Measurements from ENCODE around the gene LMX1A. TPM values are rescaled to one million over a fixed set of nuclear protein-coding genes. Genes with fewer than 3 reads are reported as not detected.
A peak's percentile ranks its signal among the peaks of the same experiment; 100 is the strongest.

LMX1A gene
- polyA plus RNA-seq, 1 donor (not counting 4 experiments of a cell fraction or from before 2014, with no cell fraction given) = not detected

GRCh38 chr1:165381745-165382505, 25.4 kb upstream of the LMX1A start:
- H3K9ac ChIP-seq (ENCODE audit: control insufficient read depth, extremely low read depth, insufficient read depth, low read length) = no peak overlapping the region
- H3K9me1 ChIP-seq (ENCODE audit: control insufficient read depth, extremely low read depth, insufficient read depth, low read length) = no peaks in the 10 kb centered on the region
- DNase-seq (ENCODE audit: low read depth, low spot score) = no peak
- H3K27me3 ChIP-seq (ENCODE audit: control insufficient read depth, extremely low read depth, insufficient read depth, low read length) = peaks cover 55% of the 10 kb centered on the region
- no peak overlapping the region for H3K4me2 ChIP-seq (ENCODE audit: control insufficient read depth, extremely low read depth, insufficient read depth, low read depth, low read length)
- no peak for FAIRE-seq
- no peaks in the 10 kb centered on the region for H4K20me1 ChIP-seq (ENCODE audit: control insufficient read depth, extremely low read depth, insufficient read depth, low read length)
- no peak for TF ChIP-seq CTCF (optimal IDR thresholded peaks at IDR 0.05 in 1 of 3, IDR thresholded peaks at IDR 0.05 in 1 of 3, conservative IDR thresholded peaks at IDR 0.05 in 1 of 3; ENCODE audit: extremely low read depth in 1 of 3, insufficient read depth in 2 of 3, low read length in 3 of 3)
- no peak for TF ChIP-seq EZH2 (IDR thresholded peaks at IDR 0.05; ENCODE audit: low read length)
- H3K79me2 ChIP-seq (ENCODE audit: control insufficient read depth, insufficient read depth, low read length) = no peaks in the 10 kb centered on the region
- H3K4me1 ChIP-seq (ENCODE audit: control insufficient read depth, extremely low read depth, insufficient read depth, low read length) = peaks cover 3% of the 10 kb centered on the region
- H3K36me3 ChIP-seq (ENCODE audit: control insufficient read depth in 2 of 2, extremely low read depth in 1 of 2, insufficient read depth in 2 of 2, low read length in 2 of 2) = no peaks in the 10 kb centered on the region
- H3K27ac ChIP-seq (ENCODE audit: control insufficient read depth, insufficient read depth, low read length) = no peak overlapping the region
- no peak overlapping the region for H3K4me3 ChIP-seq (ENCODE audit: control insufficient read depth in 2 of 3, extremely low read depth in 1 of 3, insufficient read depth in 2 of 3, low read depth in 1 of 3, low read length in 3 of 3)
- no peak overlapping the region for H2AFZ ChIP-seq (ENCODE audit: control insufficient read depth, low read length)
- no peaks in the 10 kb centered on the region for H3K9me3 ChIP-seq (ENCODE audit: control insufficient read depth, low read depth, low read length)
- dilution Hi-C loops (cut with MboI; ENCODE audit: extremely low pct_ligation_motif_present, low sequenced_read_pairs) = no loop called here

DNA sequence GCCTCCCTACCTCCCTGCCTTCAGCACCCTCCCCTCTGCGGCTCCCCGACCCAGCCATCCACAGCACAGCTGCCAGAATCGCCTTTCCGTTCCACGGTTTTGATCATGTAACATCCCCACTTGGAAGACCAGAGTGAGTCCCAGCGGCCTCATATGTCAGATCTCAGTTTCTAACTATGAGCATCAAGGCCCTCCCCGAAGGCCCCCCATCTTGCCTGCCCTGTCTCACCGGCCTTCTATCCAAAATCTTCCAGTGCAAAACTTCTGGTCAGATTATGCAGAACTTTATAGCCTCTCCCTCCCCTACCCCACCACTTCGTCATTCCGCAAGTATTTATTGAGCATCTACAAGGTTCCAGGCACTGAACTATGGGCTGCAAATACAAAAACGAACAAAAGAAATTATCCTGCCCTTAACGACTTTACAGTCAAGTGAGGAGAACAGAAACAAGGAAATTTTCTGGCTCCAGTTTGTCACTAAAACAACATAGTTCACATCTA, 20.3 kb upstream of the LMX1A start:
- H3K4me3 ChIP-seq (ENCODE audit: control insufficient read depth in 2 of 3, extremely low read depth in 1 of 3, insufficient read depth in 2 of 3, low read depth in 1 of 3, low read length in 3 of 3) = no peak overlapping the region
- DNase-seq (ENCODE audit: low read depth, low spot score) (no peak), FAIRE-seq (no peak)
- peaks cover 2% of the 10 kb centered on the region for H3K4me1 ChIP-seq (ENCODE audit: control insufficient read depth, extremely low read depth, insufficient read depth, low read length)
- no peak overlapping the region for H3K9ac ChIP-seq (ENCODE audit: control insufficient read depth, extremely low read depth, insufficient read depth, low read length)
- no peaks in the 10 kb centered on the region for H3K79me2 ChIP-seq (ENCODE audit: control insufficient read depth, insufficient read depth, low read length)
- no peaks in the 10 kb centered on the region for H3K36me3 ChIP-seq (ENCODE audit: control insufficient read depth in 2 of 2, extremely low read depth in 1 of 2, insufficient read depth in 2 of 2, low read length in 2 of 2)
- peaks cover 60% of the 10 kb centered on the region for H3K27me3 ChIP-seq (ENCODE audit: control insufficient read depth, extremely low read depth, insufficient read depth, low read length)
- no peaks in the 10 kb centered on the region for H3K9me3 ChIP-seq (ENCODE audit: control insufficient read depth, low read depth, low read length)
- H2AFZ ChIP-seq (ENCODE audit: control insufficient read depth, low read length) = no peak overlapping the region
- H3K9me1 ChIP-seq (ENCODE audit: control insufficient read depth, extremely low read depth, insufficient read depth, low read length) = no peaks in the 10 kb centered on the region
- H4K20me1 ChIP-seq (ENCODE audit: control insufficient read depth, extremely low read depth, insufficient read depth, low read length) = no peaks in the 10 kb centered on the region
- dilution Hi-C loops (cut with MboI; ENCODE audit: extremely low pct_ligation_motif_present, low sequenced_read_pairs) = no loop called here
- H3K4me2 ChIP-seq (ENCODE audit: control insufficient read depth, extremely low read depth, insufficient read depth, low read depth, low read length) = peak overlapping the region; percentile 55
- H3K27ac ChIP-seq (ENCODE audit: control insufficient read depth, insufficient read depth, low read length) = no peak overlapping the region
- TF ChIP-seq CTCF (optimal IDR thresholded peaks at IDR 0.05 in 1 of 3, IDR thresholded peaks at IDR 0.05 in 1 of 3, conservative IDR thresholded peaks at IDR 0.05 in 1 of 3; ENCODE audit: extremely low read depth in 1 of 3, insufficient read depth in 2 of 3, low read length in 3 of 3) (no peak), EZH2 (IDR thresholded peaks at IDR 0.05; ENCODE audit: low read length) (no peak)

Data from keratinocyte (primary cell).